Cardiac fibroblast (primary cell): Measurements from ENCODE around the gene RNF8.

Experiments
- DNase-seq, 2 donors: peaks; one replicate each; pipeline versions ENCODE4 v3.0.0 to v3.0.0-alpha.2; 2010; ENCODE audit warnings: low read depth in 2 of 2
- H3K4me3 ChIP-seq, 2 donors: replicated peaks in 1 of 2; 1 replicate in 1 of 2; 2 replicates in 1 of 2; pipeline ENCODE4 v1.5.1; 2011; ENCODE audit warnings: low read depth in 2 of 2, low read length in 2 of 2, mild to moderate bottlenecking in 2 of 2, moderate library complexity in 1 of 2
- CTCF ChIP-seq: IDR thresholded peaks from one replicate; pipeline ENCODE4 v1.5.1; 2011; ENCODE audit warnings: low read depth, mild to moderate bottlenecking, low read length, inconsistent platforms

Gene RNF8

GRCh38 chr6:37357860-37358259, 4.1 kb downstream of the RNF8 start:
- DNase-seq = no peak
- H3K4me3 ChIP-seq = no peak overlapping the region
- TF ChIP-seq CTCF = no peak

- no peak for TF ChIP-seq CTCF
- no peak overlapping the region for H3K4me3 ChIP-seq
- DNase-seq = no peak
Measured at GRCh38 chr6:37359039-37359438, 5.3 kb downstream of the RNF8 start.

- no peak for DNase-seq
- TF ChIP-seq CTCF = no peak
- no peak overlapping the region for H3K4me3 ChIP-seq
Measured at GRCh38 chr6:37362101-37362828, 8.5 kb downstream of the RNF8 start.

- no peak overlapping the region for H3K4me3 ChIP-seq
- peak; percentile 33 for TF ChIP-seq CTCF
- DNase-seq = peak; percentile 57 to 72
Measured at GRCh38 chr6:37365791-37366190, 12.0 kb downstream of the RNF8 start.

GRCh38 chr6:37366910-37367309, 13.1 kb downstream of the RNF8 start:
- TF ChIP-seq CTCF = no peak
- H3K4me3 ChIP-seq = no peak overlapping the region
- peak in 1 of 2 donors; percentile 23 for DNase-seq

GRCh38 chr6:37368961-37369320, 15.2 kb downstream of the RNF8 start:
- no peak for DNase-seq
- no peak overlapping the region for H3K4me3 ChIP-seq
- TF ChIP-seq CTCF = no peak
